Upper lobe of left lung (tissue), 6 donors: ENCODE measurements around the gene GFRAL. TPM values are rescaled to one million over a fixed set of nuclear protein-coding genes. Genes with fewer than 3 reads are reported as not detected.

Source experiments
- ATAC-seq, 2 donors: fragments of 200-7000 bp; cut with Tn5 transposase; one replicate each; pipeline ENCODE4 v1.9.1; 2022; ENCODE audit warnings: mild to moderate bottlenecking in 2 of 2, moderate library complexity in 2 of 2; ENCODE audit not compliant: low FRiP score in 2 of 2
- DNase-seq, 2 donors: peaks; one replicate each; pipeline ENCODE4 v3.0.0-alpha.2; 2019 to 2020
- H3K27ac ChIP-seq, 4 donors: fragments of 200-600 bp; sonication (generic); one replicate each; pipeline ENCODE4 v1.5.1; 2016 to 2019
- H3K27me3 ChIP-seq, 4 donors: fragments of 200-600 bp; sonication (generic); one replicate each; pipeline ENCODE4 v1.5.1; 2017 to 2019
- H3K36me3 ChIP-seq, 4 donors: fragments of 200-600 bp; sonication (generic); one replicate each; pipeline ENCODE4 v1.5.1; 2016 to 2019
- H3K4me1 ChIP-seq, 4 donors: fragments of 200-600 bp; sonication (generic); one replicate each; pipeline ENCODE4 v1.5.1; 2018 to 2019
- H3K4me3 ChIP-seq, 4 donors: fragments of 200-600 bp; sonication (generic); one replicate each; pipeline ENCODE4 v1.5.1; 2017 to 2019; ENCODE audit warnings: mild to moderate bottlenecking in 2 of 4, moderate library complexity in 1 of 4
- H3K9me3 ChIP-seq, 4 donors: fragments of 200-600 bp; sonication (generic); one replicate each; pipeline ENCODE4 v1.5.1; 2018 to 2019
- CTCF ChIP-seq, 6 experiments: fragments of 450-650 bp in 4 of 6; fragments of 200-600 bp in 2 of 6; sonication (generic) in 2 of 6; IDR thresholded peaks; one replicate each; pipeline ENCODE4 v1.5.1; 2016 to 2019; ENCODE audit warnings: antibody characterized with exemption in 6 of 6
- EP300 ChIP-seq, 4 donors: sonication (generic); formaldehyde crosslinking; IDR thresholded peaks; one replicate each; pipeline ENCODE4 v1.5.1; 2017; ENCODE audit warnings: antibody characterized with exemption in 4 of 4, control low read depth in 2 of 4
- POLR2A ChIP-seq, 4 donors: fragments of 450-650 bp; IDR thresholded peaks; one replicate each; pipeline ENCODE4 v1.5.1; 2016 to 2017; ENCODE audit warnings: antibody characterized with exemption in 4 of 4, mild to moderate bottlenecking in 2 of 4
- POLR2AphosphoS5 ChIP-seq, 2 donors: sonication (generic); formaldehyde crosslinking; IDR thresholded peaks; one replicate each; pipeline ENCODE4 v1.5.1; 2017; ENCODE audit warnings: antibody characterized with exemption in 2 of 2
- WGBS, 2 donors: methylation state at CpG; one replicate each; pipeline ENCODE4 v1.1.5; 2017 to 2018; 5-methylcytosine and 5-hydroxymethylcytosine counted together
- total RNA-seq, 6 donors: library from RNA; depleted of rRNA in 4 of 6; stranded (reverse); fragments of >200 nt in 4 of 6; gene quantifications; one replicate each; pipeline versions ENCODE4 v1.1.0 to v1.2.1, GENCODE V29; 2016 to 2021
- donor health status: DM: no; HTN: no; CAD: no; lungs with moderate emphysema.
- donor health status: DM: no; HTN: yes; CAD: no; lungs with severe emphysema.

Gene GFRAL
- total RNA-seq, 6 donors from 2014 or later, result not detected

GRCh38 chr6:55388211-55388610, 60.9 kb downstream of the GFRAL start:
- H3K27ac ChIP-seq, result no peak overlapping the region
- WGBS, 2 donors, result 88 to 100% methylated on average over 3 of the region's 3 CpGs
- no peaks in the 10 kb centered on the region for H3K27me3 ChIP-seq
- H3K36me3 ChIP-seq, result no peaks in the 10 kb centered on the region
- ATAC-seq (no peak), DNase-seq (no peak)
- H3K4me1 ChIP-seq, result no peaks in the 10 kb centered on the region
- no peak overlapping the region for H3K4me3 ChIP-seq
- TF ChIP-seq CTCF (IDR thresholded peaks at IDR 0.05), result no peak
- no peak for TF ChIP-seq POLR2A (IDR thresholded peaks at IDR 0.05)
- TF ChIP-seq POLR2AphosphoS5 (IDR thresholded peaks at IDR 0.05), result no peak
- TF ChIP-seq EP300 (IDR thresholded peaks at IDR 0.05), result no peak
- no peaks in the 10 kb centered on the region for H3K9me3 ChIP-seq

GRCh38 chr6:55395871-55396270, 68.6 kb downstream of the GFRAL start:
- Histone ChIP-seq H3K9me3 (no peaks in the 10 kb centered on the region), H3K4me1 (no peaks in the 10 kb centered on the region), H3K36me3 (no peaks in the 10 kb centered on the region), H3K27ac (no peak overlapping the region), H3K27me3 (no peaks in the 10 kb centered on the region), H3K4me3 (no peak overlapping the region)
- WGBS, 2 donors, result 48 to 50% methylated on average over 3 of the region's 3 CpGs
- TF ChIP-seq POLR2AphosphoS5 (IDR thresholded peaks at IDR 0.05), result no peak
- TF ChIP-seq CTCF (IDR thresholded peaks at IDR 0.05), result no peak
- TF ChIP-seq EP300 (IDR thresholded peaks at IDR 0.05), result no peak
- TF ChIP-seq POLR2A (IDR thresholded peaks at IDR 0.05), result no peak
- DNase-seq (no peak), ATAC-seq (no peak)

DNA sequence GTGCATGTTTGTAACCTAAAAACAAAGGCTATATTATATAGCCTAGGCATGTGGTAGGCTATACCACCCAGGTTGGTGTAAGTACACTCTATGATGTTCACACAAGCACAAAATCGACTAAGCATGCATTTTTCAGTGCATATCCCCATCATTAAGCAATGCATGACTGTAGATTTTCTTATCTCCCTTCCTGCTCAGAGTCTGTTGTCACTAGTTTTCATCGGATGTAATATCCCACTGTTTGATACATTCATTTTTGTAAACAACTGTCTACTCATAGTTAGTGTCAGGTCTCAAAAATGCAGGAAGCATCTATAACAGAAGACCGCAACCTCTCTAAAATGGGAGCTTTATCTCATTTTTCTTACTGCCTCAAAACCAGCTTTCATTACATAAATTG, 70.7 kb downstream of the GFRAL start:
- Histone ChIP-seq H3K27me3 (no peaks in the 10 kb centered on the region), H3K27ac (no peak overlapping the region), H3K36me3 (no peaks in the 10 kb centered on the region), H3K4me1 (no peaks in the 10 kb centered on the region), H3K4me3 (no peak overlapping the region), H3K9me3 (no peaks in the 10 kb centered on the region)
- TF ChIP-seq POLR2A (IDR thresholded peaks at IDR 0.05), result no peak
- DNase-seq (no peak), ATAC-seq (no peak)
- WGBS, 2 donors, result 49 to 57% methylated on average over 3 of the region's 3 CpGs

- DNase-seq (no peak), ATAC-seq (no peak)
Measured at GRCh38 chr6:55399351-55399750, 72.1 kb downstream of the GFRAL start.

DNA sequence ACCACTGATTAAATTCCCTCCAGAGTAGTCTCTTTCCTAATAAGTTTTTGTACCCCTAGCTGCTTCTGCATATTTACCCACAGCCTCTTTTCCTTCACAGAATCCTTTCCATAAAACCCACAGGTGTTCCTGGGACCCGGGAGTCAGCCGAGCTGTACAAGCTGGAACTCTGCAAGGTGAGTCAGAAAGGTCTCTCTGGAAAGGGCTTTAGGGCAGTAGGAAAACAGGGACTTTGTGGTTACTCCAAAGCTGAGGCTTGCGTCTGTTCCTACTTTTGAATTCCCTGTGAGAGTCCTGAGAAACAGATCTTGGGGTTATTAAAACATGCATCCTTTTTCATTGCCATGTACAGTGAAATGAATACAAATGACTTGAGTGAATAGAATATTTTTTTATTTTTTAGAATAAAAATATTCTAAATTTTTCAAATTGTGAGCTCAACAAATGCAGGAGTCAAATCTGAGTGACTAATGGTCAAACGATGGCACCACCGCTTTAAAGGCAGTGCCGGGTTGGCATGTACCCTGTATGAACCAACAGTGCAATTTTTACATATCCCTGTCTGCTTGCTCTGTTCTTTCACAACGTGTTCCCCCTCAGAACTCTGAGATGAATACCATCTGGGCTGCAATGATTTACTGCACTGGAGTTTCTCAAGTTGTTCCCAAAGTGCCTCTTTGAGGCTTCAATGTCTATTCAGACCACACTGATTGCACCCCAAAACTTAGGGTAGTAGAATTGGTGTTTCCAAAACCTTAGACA, 78.4 kb downstream of the GFRAL start:
- TF ChIP-seq CTCF (IDR thresholded peaks at IDR 0.05), result no peak
- TF ChIP-seq POLR2A (IDR thresholded peaks at IDR 0.05), result no peak
- TF ChIP-seq POLR2AphosphoS5 (IDR thresholded peaks at IDR 0.05), result no peak
- no peak for TF ChIP-seq EP300 (IDR thresholded peaks at IDR 0.05)

More at GRCh38 chr6:55399351-55399750, 72.1 kb downstream of the GFRAL start:
- H3K4me1 ChIP-seq, result no peaks in the 10 kb centered on the region
- H3K9me3 ChIP-seq, result no peaks in the 10 kb centered on the region
- TF ChIP-seq EP300 (IDR thresholded peaks at IDR 0.05) (no peak), POLR2AphosphoS5 (IDR thresholded peaks at IDR 0.05) (no peak), CTCF (IDR thresholded peaks at IDR 0.05) (no peak), POLR2A (IDR thresholded peaks at IDR 0.05) (no peak)
- no peak overlapping the region for H3K4me3 ChIP-seq
- no peaks in the 10 kb centered on the region for H3K27me3 ChIP-seq
- no peaks in the 10 kb centered on the region for H3K36me3 ChIP-seq
- WGBS, 2 donors, result 41 to 42% methylated on average over 1 of the region's 1 CpG
- H3K27ac ChIP-seq, result no peak overlapping the region

More for the DNA sequence above, 78.4 kb downstream of the GFRAL start:
- DNase-seq, result no peak
- Histone ChIP-seq H3K27me3 (no peaks in the 10 kb centered on the region), H3K4me3 (no peak overlapping the region), H3K4me1 (no peaks in the 10 kb centered on the region), H3K36me3 (no peaks in the 10 kb centered on the region), H3K27ac (no peak overlapping the region), H3K9me3 (no peaks in the 10 kb centered on the region)
- no peak for ATAC-seq
- 70 to 74% methylated on average over 7 of the region's 7 CpGs for WGBS, 2 donors
